SH-SY5Y (cell line): ENCODE data around the gene SPEN.

ENCODE experiments used
- GATA2 ChIP-seq: IDR thresholded peaks from 2 replicates; pipeline ENCODE4 v1.6.1; 2011; ENCODE audit warnings: mild to moderate bottlenecking, low read depth, low read length
- GATA3 ChIP-seq: IDR thresholded peaks from 2 replicates; pipeline ENCODE4 v1.6.1; 2011; ENCODE audit warnings: low read depth, mild to moderate bottlenecking, low read length, moderate library complexity

The SPEN gene

DNA sequence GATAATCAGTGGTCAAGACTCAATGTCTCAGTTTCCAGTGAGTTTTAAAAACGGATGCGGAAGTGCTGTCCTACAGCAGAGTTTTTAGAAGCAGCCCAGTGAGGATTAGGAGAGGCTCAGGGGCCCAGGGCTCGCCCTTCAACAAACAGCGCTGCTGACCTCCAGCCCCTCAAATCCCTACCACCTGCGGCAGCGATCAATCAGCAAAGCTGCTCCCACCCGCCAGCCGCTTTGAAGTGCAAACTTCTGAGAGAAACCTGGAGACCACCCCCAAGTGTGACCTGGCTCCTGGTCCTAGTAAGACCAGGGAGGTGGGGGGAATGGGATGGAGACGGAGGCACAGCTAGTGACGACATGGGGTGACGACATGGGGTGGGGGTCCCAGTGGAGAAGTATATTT is 114.0 kb downstream of the SPEN start:
- TF ChIP-seq GATA2 (no peak), GATA3 (no peak)

DNA sequence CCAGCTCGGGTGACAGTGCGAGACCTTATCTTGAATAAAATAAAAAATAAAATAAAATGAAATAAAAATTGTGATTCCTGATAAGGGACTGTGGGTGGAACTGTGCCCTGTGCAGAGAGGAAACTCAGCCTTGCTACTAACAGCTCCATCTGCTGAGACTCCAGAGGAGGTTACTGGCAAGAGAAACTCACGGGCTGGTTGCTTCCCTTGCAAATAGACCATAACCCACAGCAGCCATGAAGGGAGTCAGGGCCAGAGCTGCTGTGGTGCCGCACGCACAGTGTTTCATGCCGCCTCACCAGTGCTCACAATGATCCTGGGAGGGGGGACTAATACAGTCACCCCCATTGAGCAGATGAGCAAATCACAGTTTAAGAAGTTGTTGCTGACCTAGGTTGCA is 114.7 kb downstream of the SPEN start:
- TF ChIP-seq GATA2 (no peak), GATA3 (no peak)

DNA sequence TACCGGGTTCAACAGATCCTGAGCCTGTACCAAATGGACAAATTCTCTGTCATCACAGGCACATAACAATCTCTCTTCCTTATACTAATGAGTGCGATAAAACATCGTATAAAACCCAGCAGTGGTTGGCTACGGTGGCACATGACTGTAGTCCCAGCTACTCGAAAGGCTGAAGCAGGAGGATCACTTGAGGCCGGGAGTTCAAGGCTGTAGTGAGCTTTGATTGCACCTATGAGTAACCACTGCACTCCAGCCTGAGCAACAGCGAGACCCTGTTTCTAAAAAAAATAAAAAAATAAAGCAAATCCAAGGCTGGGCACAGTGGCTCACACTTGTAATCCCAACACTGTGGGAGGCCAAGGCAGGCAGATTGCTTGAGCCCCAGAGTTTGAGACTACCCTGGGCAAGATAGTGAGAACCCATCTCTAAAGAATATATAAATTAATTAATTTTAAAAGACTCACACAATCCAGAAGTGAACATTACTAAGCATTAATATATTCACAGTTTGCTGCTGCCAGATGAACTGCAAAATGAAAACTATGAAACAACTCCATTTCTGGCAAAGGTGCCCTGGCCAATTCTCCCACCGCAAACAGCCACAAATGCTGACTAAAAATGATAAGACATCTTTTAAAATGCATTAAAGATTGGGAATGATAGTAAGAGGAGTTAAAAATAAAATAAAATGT is 115.3 kb downstream of the SPEN start:
- no peak for TF ChIP-seq GATA3
- TF ChIP-seq GATA2: no peak

DNA sequence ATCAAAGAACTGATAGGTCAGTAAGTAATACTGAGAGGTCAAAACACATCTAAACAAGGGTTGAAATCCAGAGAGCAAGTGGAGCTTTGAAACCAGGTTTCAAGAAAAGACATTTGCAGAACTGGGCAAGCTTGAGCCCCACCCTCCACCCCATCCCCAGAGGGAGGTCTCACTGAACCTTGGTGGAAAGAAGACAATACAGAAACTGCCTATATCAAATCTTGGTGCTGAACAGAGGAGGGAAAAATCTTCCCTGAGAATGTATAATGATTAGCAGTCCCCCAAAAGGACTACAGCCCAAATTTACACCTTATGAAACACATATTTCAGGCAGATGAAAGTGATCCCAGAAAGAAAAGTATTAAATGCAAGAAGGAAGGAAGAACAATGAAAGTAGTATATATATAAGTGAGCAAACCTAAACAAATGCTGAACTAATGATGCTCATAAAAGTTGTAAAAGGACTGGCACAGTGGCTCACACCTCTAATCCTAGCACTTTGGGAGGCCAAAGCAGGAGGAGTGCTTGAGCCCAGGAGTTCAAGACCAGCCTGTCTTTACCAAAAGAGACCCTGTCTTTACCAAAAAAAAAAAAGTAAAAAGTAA is 116.0 kb downstream of the SPEN start:
- no peak for TF ChIP-seq GATA2
- TF ChIP-seq GATA3: no peak

DNA sequence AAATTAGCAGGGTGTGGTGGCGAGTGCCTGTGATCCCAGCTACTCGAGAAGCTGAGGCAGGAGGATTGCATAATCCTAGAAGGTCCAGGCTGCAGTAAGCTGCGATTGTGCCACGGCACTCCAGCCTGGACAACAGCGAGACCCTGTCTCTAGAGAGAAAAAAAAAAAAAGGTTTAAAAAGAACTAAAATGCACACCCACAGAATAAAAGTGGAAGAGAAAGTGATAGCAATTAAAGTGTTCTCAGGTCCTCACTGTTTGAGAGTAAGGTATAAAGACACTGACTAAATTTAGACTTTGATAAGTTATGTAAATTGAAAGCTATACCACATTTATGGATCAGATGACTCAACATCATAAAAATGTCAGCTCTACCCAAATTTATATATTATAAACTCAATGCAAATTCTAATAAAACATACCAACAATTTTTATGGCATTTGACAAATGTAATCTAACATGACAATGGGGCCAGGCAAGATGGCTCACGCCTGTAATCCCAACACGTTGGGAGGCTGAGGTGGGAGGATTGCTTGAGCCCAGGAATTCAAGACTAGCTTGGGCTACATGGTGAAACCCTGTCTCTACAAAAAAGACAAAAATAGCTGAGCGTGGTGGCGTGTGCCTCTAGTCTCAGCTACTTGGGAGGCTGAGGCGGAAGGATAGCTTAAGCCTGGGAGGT is 116.6 kb downstream of the SPEN start:
- TF ChIP-seq GATA2 (no peak), GATA3 (no peak)

DNA sequence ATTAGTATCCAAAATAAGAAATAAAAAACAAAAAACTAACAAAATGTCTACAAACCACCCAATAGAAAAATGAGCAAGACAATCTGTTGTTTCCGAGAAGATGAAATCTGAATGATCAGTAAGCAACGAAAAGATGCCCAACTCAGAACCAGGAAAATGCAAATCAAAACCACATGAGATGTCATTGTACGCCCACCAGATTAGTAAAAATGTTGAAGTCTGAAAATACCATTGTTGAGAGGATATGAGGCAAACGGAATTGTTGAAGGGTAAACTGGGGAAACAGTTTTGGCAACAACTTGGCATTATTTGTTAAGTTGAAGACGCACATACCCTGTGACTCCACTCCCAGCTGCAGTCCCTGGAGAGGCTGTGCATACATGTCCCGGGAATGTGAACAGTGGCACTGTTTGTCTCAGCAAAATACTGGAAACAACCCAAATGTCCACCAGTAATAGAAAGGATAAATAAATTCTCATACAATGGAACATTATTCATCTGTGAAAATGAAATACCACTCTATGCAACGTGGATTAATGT is 117.8 kb downstream of the SPEN start:
- TF ChIP-seq GATA2 (no peak), GATA3 (no peak)

DNA sequence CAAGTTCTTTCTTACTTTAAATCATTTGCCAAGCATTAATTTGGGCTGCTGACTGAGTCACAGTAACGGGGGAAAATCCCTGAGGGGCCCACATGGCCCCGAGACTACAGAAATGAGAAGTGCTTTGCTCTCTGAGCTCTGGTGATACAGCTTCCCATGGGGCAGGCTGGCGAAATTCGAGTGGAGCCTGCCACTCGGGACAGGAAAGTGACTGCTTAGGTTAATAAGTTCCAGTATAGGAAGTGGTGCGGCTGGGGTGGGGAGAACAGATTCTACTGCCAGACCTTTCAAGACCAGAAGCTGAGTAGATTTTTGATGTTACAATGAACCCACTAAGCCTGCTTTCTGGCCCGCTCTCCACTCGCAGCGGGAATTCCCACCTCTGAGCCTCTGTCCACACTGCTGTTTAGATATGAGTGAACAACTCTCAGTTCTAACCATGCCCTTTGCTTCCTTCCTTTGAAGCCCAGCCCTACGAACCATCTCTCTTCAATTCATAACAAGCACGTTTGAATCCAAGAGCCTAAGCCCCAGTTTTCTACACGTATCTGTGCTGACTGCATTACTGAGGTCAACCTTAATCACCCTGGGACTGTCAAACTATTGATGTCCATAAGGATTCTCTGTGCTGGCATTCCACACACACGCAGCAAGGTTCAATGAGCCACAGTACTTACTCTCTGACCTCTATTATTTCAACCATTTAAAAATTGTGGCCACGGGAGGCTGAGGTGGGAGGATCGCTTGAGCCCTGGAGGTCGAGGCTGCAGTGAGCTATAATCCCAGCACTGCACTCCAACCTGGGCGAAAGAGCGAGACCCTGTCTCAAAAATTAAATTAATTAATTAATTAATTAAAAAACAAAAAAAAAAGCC is 118.8 kb downstream of the SPEN start:
- TF ChIP-seq GATA2: no peak
- no peak for TF ChIP-seq GATA3

DNA sequence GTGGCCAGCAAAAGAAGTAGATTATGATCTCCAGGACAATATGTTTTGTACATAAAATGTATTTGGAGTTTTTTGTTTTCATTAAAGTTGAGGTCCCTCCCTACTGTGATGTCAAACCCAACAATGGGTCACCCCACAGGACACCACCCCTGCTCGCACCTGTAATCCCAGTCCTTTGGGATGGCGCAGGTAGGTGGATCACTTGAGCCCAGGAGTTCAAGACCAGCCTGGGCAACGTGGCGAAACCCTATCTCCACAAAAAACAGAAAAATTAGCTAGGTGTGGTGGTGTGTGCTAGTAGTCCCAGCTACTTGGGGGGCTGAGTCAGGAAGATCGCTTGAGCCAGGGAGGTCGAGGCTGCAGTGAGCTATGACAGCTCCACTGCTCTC is 119.4 kb downstream of the SPEN start:
- TF ChIP-seq GATA3 (no peak), GATA2 (no peak)

DNA sequence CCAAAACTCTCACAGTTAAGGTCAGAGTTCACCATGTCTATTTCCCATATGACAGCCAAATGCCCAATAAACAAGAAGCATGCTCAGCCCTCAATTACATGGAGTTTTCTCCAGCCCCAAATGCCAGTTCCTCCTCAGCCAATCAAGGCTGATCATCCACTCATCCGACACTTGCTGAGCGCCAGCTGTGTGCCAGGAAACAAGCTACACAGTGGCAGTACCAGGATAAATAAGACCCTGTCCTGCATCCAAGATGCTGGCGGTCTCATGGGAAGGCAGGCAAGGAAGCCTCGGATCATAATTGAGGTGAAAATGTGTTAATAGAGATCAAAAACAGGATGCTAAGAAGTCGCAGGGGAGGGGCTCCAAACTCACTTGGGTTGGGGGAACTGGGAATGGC is 120.7 kb downstream of the SPEN start:
- TF ChIP-seq GATA2 (no peak), GATA3 (no peak)

DNA sequence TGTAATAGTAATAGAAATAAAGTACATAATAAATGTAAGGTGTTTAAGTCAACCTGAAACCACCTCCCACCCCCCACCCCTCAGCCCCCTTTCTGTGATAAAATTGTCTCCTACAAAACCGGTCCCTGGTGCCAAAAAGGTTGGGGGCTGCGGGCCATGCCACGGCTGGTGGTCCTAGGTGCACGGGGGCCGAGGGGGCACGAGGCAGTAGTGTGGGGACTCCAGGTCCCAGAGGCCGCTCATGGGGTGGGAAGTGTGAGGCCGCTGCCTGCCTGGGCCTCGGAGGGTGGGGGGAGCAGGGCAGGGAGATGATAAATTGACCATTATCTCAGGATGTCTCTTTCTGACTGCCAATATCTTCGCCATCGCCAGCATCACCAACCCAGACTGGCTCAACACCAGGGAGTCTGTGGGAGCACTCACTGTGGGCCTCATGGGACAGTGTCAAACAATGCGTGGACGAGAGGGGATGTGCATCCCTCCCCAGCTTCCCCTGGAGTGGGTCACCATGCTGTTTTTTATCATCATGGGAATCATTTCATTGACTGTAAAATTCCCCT is 121.9 kb downstream of the SPEN start:
- TF ChIP-seq GATA2 (no peak), GATA3 (no peak)

DNA sequence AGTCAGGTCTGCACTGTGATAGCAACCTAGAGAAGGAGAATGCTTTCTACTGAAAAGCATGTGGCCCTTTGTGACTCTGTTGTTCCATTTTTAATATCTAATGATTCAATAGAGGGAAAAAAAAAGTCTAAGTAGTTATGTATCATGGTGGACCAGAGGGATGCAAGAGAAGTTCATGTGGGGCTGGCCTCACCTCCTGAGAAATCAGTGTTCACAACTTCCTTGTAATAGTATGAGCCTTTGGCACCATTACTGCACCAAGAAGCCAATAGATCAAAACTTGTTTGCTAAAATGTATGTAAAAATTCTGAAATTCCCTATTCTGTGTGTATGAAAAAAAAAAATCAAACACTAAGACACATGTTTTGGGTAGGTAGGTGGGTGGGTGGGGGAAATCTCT is 123.4 kb downstream of the SPEN start:
- TF ChIP-seq GATA2 (no peak), GATA3 (no peak)

DNA sequence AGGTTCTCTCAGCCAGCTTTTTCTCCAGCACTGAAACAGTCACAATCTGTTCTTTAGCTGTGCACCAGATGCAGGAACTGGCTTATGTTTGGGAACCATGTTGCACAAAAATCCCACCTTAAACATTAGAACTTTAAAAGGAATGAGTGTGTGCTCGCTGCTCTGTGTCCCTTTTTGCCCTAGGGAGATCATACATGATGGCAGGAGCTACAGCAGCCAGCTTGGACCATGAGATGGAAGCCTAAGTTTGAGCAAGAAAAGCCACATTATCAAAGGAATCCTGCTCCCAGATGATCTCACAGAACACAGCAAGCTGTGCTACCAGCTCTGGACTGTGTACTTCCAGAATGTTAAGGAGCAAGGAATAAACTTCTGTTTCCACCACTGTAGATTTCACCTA is 124.9 kb downstream of the SPEN start:
- TF ChIP-seq GATA3 (no peak), GATA2 (no peak)

DNA sequence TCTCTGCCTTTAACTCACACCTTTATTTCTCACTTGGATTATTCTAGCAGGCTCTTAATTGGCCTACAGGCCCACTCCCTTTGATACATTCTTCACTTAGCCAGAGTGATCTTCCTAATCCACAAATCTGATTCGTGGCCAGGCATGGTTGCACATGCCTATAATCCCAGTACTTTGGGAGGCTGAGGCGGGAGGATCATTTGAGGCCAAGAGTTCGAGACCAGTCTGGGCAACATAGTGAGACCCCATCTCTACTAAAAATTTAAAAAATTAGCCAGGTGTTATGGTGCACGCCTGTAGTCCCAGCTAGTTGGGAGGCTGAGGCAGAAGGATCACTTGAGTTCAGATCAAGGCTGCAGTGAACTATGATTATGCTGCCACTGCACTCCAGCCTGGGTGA is 126.3 kb downstream of the SPEN start:
- TF ChIP-seq GATA2: no peak
- no peak for TF ChIP-seq GATA3

DNA sequence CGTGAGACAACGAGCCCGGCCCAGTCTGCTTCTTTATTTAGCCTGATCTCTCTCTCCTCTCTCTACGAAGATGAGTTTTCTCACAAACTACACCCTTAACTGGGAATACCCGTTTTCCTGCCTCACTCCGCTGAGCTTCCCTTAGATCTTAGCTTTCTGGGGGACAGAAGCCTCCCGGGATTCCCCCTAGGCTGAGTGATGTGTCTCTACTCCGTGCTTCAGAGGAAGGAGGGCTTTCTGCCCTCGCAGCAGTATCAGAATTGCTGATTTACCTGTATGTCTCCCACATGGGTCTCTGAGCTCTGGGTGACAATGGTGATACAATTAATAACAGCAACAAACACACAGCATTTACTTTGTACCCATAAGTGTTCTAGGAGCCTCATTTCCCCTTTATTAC is 127.3 kb downstream of the SPEN start:
- TF ChIP-seq GATA3: no peak
- TF ChIP-seq GATA2: no peak
